ENCODE measurements around the gene PRDM2.

Gene PRDM2

DNA sequence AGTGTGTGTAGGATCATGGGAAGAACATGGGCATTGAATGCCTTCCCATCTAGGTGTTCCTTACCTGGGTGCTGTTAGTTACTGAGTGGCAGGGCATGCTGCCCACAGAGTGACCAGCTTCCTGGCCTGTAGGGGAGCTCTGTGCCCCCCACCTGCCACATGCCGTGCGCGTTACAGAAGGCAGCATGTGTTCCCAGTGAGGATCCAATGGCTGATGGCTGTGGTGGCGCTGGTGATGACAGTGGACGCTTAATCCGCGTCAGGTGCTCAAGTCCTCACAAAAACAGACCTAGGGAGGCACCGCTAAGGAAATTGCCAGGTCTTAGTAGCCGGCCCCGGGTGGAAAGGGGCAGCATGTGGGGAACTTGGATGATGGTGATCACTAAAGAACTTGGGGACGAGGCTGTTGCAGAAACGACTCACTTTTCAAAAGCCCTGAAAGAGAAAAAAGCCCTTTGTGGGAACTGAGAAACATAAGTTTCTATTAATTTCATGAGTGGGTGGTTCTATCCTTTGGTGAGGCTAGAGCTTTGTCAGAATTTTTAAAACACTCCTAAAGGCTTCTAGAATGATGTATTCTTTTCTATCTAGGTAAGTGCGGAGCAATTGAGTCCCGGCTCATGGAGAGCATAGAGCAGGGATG is 93.2 kb downstream of the PRDM2 start:
- DNase-seq, result no peak

DNA sequence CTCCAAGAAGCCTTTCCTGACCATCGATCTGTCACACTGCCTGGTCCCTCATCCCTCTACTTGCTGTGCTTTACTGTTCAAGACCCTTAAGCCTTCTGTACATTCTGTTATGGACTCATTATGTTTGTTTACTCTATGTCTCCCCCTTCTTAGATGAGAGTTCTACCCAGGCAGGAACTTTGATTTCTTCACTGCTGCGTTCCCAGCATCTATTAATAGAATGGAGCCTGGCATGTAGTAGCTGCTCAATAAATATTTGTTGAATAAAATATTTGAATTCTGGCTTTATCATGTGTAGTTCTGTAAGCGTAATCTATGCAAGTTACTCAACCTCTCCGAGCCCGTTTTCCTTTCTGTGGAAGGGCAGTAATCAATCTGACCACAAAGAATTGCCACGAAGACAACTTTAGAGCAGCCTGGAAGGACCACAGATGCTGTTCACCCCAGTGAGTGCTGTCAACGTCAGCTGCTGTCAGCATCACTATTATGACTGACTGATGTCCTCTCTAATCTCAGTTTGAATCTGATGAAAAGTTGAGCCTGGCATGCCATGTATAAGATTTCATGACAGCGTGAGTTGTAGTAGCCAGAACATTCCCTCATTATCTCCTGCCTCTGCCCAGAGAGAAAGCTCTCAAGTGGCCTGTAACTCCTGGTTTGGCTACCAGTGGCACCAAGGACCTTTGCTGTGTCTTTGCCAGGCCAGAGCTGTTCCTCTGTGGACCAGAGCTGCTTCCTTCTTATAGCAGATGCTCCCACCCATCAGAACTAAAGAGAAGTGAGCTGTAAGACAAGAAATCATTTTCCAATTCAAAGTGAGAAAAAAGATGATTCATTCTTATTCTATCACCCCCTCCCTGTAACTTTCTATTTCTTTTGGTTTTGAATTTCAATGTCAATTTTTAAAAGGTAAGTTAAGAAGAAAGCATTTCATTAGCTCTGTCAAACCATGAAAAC is 94.5 kb downstream of the PRDM2 start:
- no peak for DNase-seq

DNA sequence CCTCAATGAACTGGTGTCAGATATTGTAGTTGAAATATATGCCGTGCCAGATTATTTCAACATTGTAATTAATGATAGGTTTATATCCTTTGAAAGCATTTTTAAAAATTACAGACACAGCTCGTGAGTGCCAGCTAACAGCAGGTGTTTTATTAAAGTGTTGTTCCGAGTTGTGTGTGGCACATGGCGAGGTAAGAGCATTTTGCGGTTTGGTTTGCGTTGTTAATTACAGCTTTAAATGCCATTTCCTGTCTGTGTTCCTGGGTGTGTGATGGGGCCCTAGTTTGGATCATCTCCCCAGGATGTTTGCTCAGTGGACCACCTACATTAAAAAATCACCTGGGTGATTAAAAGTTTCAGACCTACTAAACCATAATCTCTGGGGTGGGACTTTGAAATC is 97.4 kb downstream of the PRDM2 start:
- no peak for DNase-seq

DNA sequence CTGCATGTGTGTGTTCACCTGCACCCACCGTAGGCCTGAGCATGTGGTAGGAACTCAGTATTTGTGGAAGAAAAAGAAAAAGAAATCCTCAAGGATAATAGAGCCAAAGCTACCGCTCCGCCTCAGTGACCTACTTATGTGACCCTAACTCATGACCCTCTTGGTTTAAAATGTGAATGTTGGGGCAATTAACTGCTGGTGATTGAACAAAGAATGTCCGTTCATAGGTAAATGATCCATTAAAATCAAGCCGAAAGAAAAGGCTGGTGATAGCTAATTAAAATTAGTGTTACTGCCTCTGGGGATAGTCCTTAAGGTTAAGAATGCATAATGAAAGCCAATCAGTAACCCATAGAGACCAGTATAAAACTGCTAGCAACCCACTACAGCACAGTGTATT is 98.1 kb downstream of the PRDM2 start:
- no peak for DNase-seq

DNA sequence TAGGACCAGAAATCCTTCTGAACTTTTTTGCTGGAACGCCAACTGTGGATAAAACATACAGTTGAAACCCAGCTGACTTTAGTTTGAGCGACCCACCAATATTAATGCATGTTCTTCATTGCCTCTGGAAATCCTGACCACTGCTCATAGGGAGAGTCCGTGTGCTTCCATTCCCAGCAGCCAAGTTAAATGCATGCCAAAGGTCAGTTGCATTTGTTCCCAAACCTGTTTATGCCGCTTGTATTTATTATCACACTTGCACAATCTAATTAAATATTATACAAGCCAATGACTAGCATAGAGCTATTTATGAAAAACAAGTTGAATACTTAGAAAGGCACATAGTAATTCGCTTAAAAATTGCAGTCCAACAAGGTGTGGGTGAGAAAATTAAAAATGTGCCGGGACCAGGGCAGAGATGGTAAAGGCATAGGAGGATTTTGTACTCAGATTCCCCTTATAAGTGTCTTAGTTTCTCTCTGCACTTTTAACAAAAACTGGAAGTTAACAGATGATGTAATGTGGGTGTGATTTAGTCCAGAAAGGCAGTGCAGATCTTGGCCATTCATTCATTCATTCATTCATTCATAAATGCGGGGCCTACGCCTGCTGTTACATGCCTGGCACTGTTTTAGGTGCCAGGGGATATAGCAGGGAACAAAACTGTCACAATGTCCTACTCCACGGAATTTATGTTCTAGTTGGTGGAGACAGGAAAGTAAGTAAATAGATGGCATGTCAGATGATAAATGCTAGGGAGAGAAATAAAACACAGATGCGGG is 99.7 kb downstream of the PRDM2 start:
- no peak for DNase-seq

DNA sequence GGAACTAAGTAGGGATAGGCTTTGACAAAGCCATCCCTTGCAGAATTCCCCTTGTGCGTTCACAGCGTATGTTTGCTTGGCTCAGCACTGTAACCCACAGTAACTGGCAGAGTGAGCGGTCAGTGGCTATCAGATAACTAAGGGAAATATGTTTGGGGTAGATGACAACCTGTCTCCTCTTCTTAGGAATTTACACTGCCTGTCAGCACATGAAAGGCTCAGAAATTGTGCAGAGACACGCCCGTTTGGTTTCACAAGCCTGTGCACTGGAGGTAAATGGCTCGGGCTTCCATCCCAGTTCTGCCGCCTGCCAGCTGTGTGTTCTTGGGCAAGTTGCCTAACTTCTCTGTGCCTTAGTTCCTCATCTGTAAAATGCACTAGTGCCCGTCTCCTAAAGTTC is 101.2 kb downstream of the PRDM2 start:
- no peak for DNase-seq

DNA sequence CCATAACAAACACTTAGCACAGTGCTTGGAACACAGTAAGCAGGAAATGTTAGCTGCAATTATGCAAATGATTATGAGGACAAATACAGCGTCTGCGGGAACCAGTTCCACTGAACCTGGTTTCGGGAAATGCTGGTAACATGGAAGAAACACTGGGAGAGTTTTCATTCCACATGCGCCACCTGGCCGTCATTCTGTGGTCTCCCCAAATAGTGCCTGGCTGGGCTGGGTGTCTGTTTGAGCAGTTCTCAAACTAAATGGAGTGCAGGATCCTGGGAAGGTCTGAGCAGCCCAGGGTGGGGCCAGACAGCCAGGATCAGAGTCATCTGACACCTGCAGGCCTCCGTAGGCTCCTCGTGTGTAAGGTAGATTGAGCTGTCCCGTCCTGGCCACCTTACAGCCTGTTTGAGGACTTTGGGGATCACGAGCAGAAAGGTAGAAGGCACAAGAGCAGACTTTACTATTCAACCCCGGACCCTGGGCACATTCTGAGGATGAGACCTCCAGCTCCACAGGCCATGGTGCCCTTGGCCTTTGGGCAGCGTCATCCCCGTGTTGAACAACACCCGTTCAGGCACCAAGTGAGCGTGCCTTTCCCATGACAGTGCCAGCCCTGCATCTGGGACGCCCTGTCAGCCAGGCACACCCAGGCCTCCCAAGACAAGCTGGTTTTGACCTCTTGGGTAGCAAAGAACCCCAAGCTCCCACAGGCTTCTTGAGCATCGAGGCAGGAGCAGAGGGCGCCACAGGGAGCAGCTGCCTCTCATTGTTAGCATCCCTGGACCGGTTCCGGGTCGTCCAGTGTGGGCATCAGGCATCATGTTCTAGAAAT is 101.9 kb downstream of the PRDM2 start:
- no peak for DNase-seq

DNA sequence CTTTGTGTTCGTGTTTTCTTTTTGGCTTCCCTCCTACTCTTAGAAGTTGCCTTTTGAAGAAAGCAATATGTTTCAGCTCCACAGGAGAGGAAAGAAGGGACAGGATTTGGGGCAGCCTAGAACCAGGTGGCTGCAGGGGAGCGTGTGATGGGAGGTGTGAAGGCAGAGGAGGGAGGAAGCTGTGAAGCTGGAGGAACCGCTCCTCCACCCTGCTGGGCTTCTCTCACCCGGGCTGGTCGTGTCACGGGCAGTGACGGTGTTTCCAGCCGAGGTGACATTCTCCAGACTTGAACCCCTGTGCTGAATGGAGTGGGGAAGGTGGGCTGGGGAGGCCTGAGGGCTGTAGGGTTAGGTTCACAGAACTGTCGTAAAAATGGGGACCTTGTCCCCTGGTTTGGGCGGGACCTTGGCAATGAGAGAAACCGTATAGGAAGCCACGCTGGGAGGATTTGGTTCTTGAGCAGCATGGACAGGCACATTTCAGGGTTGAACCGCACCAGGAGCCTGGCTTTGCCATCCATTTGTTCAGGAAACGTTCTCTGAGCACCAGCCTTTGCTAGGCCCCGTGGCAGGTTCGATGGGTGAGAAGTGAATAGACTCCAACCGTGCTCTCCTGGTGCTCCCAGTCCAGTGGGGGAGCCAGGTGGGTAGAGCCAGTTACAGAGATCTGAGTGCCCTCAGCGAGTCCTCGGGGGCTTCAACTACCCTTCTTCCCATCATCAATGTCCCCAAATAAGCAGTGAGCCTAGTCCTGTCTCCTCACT is 103.0 kb downstream of the PRDM2 start:
- no peak for DNase-seq

DNA sequence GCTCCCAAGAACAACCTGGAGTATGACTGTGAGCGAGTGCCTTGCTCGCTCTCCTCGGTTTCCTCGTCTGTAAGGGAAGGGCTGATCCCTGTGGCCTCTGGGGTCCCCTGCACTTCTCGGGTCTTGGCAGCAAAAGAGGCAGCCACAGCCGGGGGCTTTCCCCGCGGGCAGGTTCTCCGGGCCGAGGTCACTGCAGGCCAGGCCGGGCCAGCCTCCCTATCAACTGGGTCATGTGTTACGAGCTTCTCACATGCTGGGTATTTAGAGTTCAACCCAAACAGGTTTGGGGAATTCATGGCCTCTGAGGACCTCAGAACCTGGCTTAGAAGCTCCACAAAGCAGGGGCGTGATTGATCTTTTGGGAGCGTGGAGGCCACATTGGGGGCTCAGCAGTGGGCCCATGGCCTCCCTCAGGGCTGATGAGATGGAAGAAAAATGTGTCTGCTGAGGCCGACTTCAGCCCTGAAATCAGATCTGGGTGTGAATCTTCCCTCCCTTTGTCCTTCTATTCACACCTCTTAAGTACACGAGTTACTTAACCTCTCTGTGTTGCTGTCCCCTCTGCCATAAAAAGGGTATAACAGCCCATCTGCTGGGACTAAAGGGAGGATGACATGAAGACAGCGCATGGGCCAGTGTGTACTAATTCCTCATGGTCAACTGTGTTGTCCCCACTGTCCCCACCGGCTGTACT is 103.7 kb downstream of the PRDM2 start:
- DNase-seq, result no peak

DNA sequence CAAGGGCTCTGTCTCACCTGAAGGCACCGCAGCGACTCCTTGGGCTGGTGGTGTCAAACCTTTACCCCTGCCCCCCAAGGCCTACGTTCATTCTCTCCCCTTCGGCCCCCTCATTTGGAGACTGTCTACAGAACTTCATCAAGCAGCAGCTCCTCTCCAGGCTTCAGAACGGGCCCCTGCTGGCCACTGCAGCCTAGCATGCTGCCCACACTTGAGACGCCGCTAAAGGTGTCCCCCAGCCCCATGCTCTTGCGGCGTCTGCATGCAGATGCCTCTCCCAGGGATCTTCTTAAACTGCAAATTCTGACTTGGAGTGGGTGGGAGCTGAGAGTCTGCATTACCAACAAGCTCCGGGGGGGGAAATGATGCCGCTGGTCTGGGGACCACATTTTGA is 104.2 kb downstream of the PRDM2 start:
- DNase-seq, result no peak

DNA sequence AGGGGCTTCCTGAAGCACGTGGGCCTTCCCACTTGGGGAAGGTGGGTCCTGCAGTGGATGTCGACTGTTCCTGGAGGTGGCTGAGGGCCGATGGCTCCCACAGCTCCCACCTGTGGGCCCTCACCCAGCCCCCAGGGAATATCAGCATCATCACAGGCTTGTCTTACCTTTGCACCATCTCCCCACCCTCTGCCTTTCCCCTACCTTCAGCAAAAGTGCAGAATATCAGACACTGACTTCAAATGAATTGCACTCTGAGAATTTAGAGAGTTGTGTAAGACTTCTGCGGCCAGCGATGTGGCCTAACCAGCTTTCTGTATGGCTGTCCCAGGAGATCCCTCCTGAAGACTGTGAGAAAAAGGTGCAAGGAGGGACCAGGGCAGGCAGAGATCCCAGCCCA is 105.4 kb downstream of the PRDM2 start:
- no peak for DNase-seq

DNA sequence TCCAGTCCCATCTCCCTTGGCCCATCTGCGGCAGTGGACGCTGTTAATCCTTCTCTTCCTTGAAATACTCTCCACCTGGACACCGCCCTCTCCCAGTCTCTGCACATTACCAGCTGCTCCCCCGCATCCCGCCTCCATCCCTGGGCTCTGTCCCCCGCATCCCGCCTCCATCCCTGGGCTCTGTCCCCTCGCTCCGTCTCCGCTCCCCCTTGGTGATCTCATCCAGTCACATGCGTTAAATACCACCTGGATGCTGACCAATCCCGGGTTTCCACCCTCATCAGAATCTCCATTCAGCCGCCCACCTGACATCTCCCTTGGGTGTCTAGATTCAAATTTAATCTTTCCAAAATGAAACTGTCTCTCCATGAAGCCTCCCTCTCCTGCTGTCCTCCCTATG is 106.1 kb downstream of the PRDM2 start:
- DNase-seq, result no peak

DNA sequence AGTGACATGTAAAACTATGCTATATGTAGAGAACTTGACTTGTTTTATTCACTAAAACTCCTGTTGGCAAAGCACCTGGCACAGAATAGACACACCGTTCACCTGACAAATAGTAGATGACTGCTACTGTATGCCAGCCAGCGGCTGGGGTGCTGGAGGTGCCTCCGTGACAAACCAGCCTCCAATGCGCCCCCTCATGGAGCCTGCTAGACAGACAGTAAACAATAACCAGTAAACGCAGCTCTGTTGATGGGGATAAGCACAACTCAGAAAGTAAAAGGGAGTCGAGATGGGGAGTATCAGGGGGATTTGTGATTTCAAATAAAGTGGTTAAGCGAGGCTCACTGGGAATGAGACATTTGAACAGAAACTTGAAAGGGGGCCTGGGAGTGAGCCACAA is 107.2 kb downstream of the PRDM2 start:
- no peak for DNase-seq

DNA sequence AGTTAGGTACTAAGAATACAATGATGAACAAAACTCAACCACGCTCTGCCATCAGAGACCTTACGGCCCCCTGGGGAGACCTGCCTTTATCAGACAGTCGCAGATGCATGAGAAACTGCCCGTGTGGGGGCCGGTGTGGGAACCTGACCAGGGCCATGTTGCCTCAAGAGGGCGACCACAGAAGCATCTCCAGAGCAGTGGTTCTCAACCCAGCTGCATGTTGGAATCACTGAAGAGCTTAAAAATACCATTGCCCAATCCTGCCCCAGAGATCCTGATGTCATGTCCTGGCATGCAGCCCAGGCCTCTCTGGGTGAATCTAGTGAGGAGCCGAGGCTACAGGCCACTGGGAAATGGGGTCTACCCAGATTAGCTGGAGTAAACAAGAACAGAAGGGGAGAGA is 108.7 kb downstream of the PRDM2 start:
- no peak for DNase-seq

DNA sequence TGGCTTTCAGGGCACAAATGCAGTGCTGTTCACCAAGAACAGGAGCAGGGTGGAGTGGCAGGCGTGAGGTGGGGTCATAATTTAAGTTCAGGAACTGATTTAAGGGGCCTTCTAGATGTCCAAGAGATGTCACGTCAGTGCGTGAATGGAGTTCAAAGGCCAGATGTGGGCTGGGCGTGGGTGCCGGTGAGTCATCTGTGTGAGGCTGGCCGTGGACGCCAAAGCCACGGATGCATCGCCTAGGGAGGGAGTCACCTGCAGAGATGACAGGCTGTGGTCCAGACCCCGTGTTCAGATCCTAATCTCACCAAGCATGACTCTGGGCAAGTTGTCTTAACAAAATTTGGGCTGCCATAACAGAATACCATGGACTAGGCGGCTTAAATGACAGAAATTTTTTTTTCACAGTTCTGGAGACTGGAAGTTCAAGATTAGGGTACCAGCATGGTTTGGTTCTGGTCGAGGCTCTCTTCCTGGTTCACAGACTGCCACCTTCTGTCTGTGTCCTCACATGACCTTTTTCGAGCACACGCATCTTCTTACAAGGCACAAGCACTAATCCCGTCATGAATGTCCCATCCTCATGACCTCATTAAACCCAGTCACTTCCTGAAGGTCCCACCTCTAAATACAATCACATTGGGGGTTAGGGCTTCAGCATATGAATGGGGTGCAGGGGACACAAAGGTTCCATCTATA is 109.6 kb downstream of the PRDM2 start:
- DNase-seq, result peak; percentile 28

DNA sequence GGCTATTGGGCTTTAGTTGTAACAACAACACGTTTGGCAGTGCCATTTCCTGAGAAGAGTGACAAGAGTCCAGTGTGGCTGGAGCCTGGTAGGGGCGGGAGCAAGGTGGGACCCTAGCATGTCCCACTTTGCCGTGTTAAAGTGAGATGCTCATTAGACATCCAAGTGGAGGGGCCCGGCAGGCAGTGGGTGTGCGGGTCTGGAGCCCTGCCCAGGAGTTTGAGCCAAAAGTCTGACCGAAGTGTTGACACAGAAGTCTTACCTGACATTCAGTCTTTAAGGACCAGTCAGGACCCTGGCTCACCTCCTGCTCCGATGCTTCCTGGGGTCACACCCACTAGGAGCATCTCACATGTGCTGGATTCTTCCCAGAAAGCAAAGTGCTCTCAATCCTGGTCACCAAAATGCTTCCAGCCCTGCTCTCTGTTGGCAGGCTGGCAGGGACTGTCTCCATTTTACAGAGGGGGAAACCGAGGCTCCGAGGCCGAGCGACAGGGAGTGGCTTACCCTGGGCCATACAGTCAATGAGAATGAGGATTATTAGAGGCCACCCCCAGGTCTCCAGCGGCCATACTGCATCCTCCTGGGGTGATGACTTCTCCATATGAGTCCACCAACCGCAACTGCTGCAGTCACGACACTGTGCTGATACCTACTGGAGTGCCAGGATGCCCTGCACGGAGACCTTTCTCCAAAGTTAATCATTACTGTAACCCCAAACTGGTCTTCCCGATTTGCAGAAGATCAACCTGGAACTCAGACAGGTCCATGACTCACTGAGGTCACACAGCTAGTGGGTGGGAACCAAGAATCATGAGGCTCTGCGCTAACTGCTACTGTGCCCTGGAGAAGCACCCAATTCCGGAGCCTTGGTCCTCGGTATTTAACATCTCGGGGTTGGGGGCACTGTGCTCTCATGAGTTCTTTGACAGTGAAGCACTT is 112.7 kb downstream of the PRDM2 start:
- no peak for DNase-seq

DNA sequence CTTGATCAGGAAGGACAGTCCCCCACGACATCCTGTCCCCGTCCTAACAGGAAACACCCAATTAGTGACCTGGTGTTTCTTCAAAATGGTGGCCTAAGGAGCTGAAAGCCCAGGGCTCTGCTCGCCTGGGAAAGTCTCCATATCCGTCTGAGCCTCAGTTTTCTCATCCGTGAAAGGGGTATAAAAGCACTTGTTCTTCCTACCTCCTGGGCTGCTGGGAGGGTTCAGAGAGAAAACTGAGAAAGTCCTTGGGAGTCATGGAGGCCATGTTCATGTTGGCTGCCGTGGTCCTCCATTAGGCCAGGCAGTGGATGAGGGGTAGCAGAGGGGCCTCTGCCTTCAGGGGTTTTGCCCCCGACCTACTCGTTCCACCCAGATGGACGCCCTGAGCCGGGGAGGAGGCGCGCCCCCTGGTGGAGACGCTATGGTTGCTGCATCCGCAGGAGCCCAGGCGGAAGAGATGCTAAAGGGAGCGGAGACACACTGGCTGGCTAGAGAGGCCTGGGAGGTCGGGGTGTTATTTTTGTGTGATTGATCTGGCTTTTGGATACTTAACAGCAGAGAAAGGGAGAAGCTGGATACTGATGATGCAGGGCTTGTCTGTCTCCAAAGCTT is 113.5 kb downstream of the PRDM2 start:
- DNase-seq, result peak; percentile 65

DNA sequence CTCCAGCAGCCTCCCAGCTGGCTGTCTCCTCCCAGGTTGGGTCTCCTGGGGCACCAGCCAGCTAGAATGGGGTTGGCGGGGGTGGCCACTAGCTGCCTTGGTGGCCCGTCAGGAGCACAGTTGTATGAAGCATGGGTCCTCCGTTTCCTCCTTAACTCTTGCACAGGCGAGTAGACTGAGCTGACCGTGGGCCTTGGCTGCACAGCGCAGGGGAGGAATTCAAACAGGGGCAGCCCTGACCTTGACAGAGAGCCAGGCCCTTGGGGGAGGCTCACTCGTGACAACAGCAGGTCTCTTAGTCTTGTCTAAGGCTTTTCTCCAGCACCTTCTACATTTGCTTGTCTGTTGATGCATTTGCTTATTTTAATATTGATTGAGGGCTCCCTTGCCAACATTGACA is 114.1 kb downstream of the PRDM2 start:
- no peak for DNase-seq

Measured in T-helper 9 cell (primary cell).